HepG2 (cell line): ENCODE measurements around the gene ZMYND8. TPM values are rescaled to one million over a fixed set of nuclear protein-coding genes. Genes with fewer than 3 reads are reported as not detected.

ENCODE experiments used
- CBX1 ChIP-seq: IDR thresholded peaks from one replicate; pipeline ENCODE4 v1.6.1; 2016; ENCODE audit warnings: antibody characterized with exemption, low read depth
- MEIS2 ChIP-seq: sonication (generic); formaldehyde crosslinking; IDR thresholded peaks from 2 replicates; pipeline ENCODE4 v1.9.0; 2021; ENCODE audit warnings: mild to moderate bottlenecking, missing genetic modification reagents
- PHF21A ChIP-seq: sonication (generic); formaldehyde crosslinking; IDR thresholded peaks from 2 replicates; pipeline ENCODE4 v1.5.0; 2020; ENCODE audit warnings: mild to moderate bottlenecking, missing genetic modification reagents
- ZNF878 ChIP-seq: sonication (generic); formaldehyde crosslinking; IDR thresholded peaks from 2 replicates; pipeline ENCODE4 v1.8.1; 2023; ENCODE audit warnings: mild to moderate bottlenecking, missing genetic modification reagents, moderate library complexity
- polyA plus RNA-seq, 8 experiments: library from polyadenylated mRNA; depleted of rRNA in 3 of 8; stranded (reverse) in 7 of 8; unstranded in 1 of 8; fragments of >200 nt; fragmentation: Illumina TruSeq in 4 of 8; extraction: Trizol in 4 of 8; gene quantifications; 2 replicates each; pipeline versions ENCODE4 v1.2.1 to v1.2.3, GENCODE V29; 2011 to 2016; ENCODE audit warnings: low read depth in 4 of 8, missing spikeins in 1 of 8, mixed read lengths in 1 of 8; ENCODE audit not compliant: insufficient read depth in 1 of 8
- total RNA-seq, 5 experiments: library from RNA; depleted of rRNA; stranded (reverse); fragments of >200 nt; fragmentation: Illumina TruSeq; extraction: Trizol; gene quantifications; 2 replicates each; pipeline ENCODE4 v1.2.3, GENCODE V29; 2016; ENCODE audit warnings: low read depth in 1 of 5
- TF ChIP-seq, protein P1 (sequence below): IDR thresholded peaks from 2 replicates; pipeline ENCODE4 v1.6.1; 2016; ENCODE audit warnings: low read depth, missing genetic modification reagents, missing compliant biosample characterization
- TF ChIP-seq, protein P2 (sequence below): sonication (generic); formaldehyde crosslinking; IDR thresholded peaks from 2 replicates; pipeline ENCODE4 v1.4.0; 2020; ENCODE audit warnings: mild to moderate bottlenecking, missing genetic modification reagents
- TF ChIP-seq, protein P3 (sequence below): sonication (generic); formaldehyde crosslinking; IDR thresholded peaks from 2 replicates; pipeline ENCODE4 v1.5.1; 2020; ENCODE audit warnings: missing genetic modification reagents, mild to moderate bottlenecking, borderline replicate concordance
- TF ChIP-seq, protein P4 (sequence below): fragments of 450-650 bp; IDR thresholded peaks from 2 replicates; pipeline ENCODE4 v1.6.1; 2017
- TF ChIP-seq, protein P5 (sequence below): sonication (generic); formaldehyde crosslinking; IDR thresholded peaks from 2 replicates; pipeline ENCODE4 v1.4.0; 2020; ENCODE audit warnings: missing genetic modification reagents, mild to moderate bottlenecking, borderline replicate concordance
- TF ChIP-seq, protein P6 (sequence below): fragments of 450-650 bp; IDR thresholded peaks from 2 replicates; pipeline ENCODE4 v1.6.1; 2016
- TF ChIP-seq, protein P7 (sequence below): sonication (generic); formaldehyde crosslinking; IDR thresholded peaks from 2 replicates; pipeline ENCODE4 v1.5.1; 2020; ENCODE audit warnings: missing genetic modification reagents, mild to moderate bottlenecking, borderline replicate concordance

ZMYND8 gene
- total and polyA plus RNA-seq, 2 of the 13 experiments (the other 11 are each of a cell fraction or from before 2014, with no cell fraction given) = 53.9 to 84.7 TPM

DNA sequence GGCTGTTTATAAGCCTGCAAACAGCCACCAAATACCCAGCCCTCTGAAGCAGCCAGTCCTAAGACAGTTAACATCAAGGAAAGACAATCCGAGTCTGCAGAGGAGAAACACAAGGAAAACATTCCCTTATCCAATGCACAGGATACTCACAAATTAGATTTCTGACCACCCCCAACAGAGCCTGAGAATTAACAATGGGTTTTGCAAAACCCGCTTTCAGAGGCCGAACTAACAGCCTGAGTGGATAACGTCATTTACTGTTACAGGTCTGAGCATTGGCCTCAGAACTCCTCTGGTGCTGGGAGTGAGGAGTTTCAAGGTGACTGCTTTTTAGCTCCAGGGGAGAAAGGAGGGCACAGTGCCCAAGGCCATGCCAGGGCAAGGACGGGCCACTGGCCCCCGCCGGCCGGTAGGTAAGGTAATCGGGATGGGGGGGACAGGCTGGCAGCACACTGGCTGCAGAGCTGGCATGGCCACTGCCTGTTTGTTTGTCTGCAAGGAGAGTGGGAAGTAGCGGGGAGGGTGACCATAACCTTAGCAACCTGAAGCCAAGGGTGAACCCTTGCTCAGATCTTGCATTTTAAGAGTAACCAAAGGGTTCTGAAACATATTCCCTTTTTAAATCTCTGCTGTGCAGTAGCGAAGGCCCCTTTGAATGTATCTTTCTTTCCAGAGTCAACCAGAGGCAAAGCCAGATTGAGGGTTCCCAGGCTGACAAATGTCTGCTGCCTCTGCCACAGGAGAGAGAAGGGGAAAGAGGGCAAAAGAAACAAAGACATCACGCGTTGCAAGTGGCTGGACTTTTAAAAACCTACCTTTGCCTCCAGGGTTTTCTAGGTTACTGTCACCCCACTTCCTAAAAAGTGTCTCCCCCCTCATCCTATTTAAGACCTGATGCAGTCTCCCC lies 3.9 kb downstream of the ZMYND8 start (continued):
- TF ChIP-seq, protein P1, sequence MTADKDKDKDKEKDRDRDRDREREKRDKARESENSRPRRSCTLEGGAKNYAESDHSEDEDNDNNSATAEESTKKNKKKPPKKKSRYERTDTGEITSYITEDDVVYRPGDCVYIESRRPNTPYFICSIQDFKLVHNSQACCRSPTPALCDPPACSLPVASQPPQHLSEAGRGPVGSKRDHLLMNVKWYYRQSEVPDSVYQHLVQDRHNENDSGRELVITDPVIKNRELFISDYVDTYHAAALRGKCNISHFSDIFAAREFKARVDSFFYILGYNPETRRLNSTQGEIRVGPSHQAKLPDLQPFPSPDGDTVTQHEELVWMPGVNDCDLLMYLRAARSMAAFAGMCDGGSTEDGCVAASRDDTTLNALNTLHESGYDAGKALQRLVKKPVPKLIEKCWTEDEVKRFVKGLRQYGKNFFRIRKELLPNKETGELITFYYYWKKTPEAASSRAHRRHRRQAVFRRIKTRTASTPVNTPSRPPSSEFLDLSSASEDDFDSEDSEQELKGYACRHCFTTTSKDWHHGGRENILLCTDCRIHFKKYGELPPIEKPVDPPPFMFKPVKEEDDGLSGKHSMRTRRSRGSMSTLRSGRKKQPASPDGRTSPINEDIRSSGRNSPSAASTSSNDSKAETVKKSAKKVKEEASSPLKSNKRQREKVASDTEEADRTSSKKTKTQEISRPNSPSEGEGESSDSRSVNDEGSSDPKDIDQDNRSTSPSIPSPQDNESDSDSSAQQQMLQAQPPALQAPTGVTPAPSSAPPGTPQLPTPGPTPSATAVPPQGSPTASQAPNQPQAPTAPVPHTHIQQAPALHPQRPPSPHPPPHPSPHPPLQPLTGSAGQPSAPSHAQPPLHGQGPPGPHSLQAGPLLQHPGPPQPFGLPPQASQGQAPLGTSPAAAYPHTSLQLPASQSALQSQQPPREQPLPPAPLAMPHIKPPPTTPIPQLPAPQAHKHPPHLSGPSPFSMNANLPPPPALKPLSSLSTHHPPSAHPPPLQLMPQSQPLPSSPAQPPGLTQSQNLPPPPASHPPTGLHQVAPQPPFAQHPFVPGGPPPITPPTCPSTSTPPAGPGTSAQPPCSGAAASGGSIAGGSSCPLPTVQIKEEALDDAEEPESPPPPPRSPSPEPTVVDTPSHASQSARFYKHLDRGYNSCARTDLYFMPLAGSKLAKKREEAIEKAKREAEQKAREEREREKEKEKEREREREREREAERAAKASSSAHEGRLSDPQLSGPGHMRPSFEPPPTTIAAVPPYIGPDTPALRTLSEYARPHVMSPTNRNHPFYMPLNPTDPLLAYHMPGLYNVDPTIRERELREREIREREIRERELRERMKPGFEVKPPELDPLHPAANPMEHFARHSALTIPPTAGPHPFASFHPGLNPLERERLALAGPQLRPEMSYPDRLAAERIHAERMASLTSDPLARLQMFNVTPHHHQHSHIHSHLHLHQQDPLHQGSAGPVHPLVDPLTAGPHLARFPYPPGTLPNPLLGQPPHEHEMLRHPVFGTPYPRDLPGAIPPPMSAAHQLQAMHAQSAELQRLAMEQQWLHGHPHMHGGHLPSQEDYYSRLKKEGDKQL (CRISPR knock-in tag) = no peak
- TF ChIP-seq ZNF878 (CRISPR knock-in tag) = no peak
- TF ChIP-seq, protein P2, sequence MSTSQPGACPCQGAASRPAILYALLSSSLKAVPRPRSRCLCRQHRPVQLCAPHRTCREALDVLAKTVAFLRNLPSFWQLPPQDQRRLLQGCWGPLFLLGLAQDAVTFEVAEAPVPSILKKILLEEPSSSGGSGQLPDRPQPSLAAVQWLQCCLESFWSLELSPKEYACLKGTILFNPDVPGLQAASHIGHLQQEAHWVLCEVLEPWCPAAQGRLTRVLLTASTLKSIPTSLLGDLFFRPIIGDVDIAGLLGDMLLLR (CRISPR knock-in tag) = no peak
- 0 out of 2 replicates have a peak, but pooled peaks have one; percentile 17 for TF ChIP-seq MEIS2 (CRISPR knock-in tag)
- TF ChIP-seq PHF21A (CRISPR knock-in tag) = 0 out of 2 replicates have a peak, but pooled peaks have one; percentile 21
- TF ChIP-seq CBX1 = no peak
- TF ChIP-seq, protein P3, sequence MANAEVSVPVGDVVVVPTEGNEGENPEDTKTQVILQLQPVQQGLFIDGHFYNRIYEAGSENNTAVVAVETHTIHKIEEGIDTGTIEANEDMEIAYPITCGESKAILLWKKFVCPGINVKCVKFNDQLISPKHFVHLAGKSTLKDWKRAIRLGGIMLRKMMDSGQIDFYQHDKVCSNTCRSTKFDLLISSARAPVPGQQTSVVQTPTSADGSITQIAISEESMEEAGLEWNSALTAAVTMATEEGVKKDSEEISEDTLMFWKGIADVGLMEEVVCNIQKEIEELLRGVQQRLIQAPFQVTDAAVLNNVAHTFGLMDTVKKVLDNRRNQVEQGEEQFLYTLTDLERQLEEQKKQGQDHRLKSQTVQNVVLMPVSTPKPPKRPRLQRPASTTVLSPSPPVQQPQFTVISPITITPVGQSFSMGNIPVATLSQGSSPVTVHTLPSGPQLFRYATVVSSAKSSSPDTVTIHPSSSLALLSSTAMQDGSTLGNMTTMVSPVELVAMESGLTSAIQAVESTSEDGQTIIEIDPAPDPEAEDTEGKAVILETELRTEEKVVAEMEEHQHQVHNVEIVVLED (CRISPR knock-in tag) = no peak
- TF ChIP-seq, protein P4, sequence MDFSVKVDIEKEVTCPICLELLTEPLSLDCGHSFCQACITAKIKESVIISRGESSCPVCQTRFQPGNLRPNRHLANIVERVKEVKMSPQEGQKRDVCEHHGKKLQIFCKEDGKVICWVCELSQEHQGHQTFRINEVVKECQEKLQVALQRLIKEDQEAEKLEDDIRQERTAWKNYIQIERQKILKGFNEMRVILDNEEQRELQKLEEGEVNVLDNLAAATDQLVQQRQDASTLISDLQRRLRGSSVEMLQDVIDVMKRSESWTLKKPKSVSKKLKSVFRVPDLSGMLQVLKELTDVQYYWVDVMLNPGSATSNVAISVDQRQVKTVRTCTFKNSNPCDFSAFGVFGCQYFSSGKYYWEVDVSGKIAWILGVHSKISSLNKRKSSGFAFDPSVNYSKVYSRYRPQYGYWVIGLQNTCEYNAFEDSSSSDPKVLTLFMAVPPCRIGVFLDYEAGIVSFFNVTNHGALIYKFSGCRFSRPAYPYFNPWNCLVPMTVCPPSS = no peak
- TF ChIP-seq, protein P5, sequence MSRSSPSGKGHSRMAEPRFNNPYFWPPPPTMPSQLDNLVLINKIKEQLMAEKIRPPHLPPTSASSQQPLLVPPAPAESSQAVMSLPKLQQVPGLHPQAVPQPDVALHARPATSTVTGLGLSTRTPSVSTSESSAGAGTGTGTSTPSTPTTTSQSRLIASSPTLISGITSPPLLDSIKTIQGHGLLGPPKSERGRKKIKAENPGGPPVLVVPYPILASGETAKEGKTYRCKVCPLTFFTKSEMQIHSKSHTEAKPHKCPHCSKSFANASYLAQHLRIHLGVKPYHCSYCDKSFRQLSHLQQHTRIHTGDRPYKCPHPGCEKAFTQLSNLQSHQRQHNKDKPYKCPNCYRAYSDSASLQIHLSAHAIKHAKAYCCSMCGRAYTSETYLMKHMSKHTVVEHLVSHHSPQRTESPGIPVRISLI = 0 out of 2 replicates have a peak, but pooled peaks have one; percentile 5
- TF ChIP-seq, protein P6, sequence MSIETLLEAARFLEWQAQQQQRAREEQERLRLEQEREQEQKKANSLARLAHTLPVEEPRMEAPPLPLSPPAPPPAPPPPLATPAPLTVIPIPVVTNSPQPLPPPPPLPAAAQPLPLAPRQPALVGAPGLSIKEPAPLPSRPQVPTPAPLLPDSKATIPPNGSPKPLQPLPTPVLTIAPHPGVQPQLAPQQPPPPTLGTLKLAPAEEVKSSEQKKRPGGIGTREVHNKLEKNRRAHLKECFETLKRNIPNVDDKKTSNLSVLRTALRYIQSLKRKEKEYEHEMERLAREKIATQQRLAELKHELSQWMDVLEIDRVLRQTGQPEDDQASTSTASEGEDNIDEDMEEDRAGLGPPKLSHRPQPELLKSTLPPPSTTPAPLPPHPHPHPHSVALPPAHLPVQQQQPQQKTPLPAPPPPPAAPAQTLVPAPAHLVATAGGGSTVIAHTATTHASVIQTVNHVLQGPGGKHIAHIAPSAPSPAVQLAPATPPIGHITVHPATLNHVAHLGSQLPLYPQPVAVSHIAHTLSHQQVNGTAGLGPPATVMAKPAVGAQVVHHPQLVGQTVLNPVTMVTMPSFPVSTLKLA = no peak
- TF ChIP-seq, protein P7, sequence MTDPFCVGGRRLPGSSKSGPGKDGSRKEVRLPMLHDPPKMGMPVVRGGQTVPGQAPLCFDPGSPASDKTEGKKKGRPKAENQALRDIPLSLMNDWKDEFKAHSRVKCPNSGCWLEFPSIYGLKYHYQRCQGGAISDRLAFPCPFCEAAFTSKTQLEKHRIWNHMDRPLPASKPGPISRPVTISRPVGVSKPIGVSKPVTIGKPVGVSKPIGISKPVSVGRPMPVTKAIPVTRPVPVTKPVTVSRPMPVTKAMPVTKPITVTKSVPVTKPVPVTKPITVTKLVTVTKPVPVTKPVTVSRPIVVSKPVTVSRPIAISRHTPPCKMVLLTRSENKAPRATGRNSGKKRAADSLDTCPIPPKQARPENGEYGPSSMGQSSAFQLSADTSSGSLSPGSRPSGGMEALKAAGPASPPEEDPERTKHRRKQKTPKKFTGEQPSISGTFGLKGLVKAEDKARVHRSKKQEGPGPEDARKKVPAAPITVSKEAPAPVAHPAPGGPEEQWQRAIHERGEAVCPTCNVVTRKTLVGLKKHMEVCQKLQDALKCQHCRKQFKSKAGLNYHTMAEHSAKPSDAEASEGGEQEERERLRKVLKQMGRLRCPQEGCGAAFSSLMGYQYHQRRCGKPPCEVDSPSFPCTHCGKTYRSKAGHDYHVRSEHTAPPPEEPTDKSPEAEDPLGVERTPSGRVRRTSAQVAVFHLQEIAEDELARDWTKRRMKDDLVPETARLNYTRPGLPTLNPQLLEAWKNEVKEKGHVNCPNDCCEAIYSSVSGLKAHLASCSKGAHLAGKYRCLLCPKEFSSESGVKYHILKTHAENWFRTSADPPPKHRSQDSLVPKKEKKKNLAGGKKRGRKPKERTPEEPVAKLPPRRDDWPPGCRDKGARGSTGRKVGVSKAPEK (CRISPR knock-in tag) = no peak
